GM12872 (cell line): ENCODE data around the gene CFAP91.

Source experiments
- CTCF ChIP-seq: IDR thresholded peaks from 3 replicates; pipeline ENCODE4 v1.5.1; 2011; ENCODE audit warnings: low read depth, mild to moderate bottlenecking, low read length, moderate library complexity; ENCODE audit not compliant: insufficient read depth

Gene CFAP91

GRCh38 chr3:119702530-119703527 is at the start of gene CFAP91:
TSS of gene CFAP91 (plus strand) at chr3:119703022. CDS start at chr3:119703099, 77 bp downstream.
- TF ChIP-seq CTCF, result no peak

- no peak for TF ChIP-seq CTCF
These were observed 48.9 kb upstream of the CFAP91 start for GRCh38 chr3:119653876-119654275.

GRCh38 chr3:119657887-119658702 is 44.7 kb upstream of the CFAP91 start:
- TF ChIP-seq CTCF, result no peak

GRCh38 chr3:119658994-119659393 is 43.8 kb upstream of the CFAP91 start:
- no peak for TF ChIP-seq CTCF

GRCh38 chr3:119659606-119660291 is 43.1 kb upstream of the CFAP91 start:
- TF ChIP-seq CTCF, result no peak

- TF ChIP-seq CTCF, result no peak
These were observed 42.1 kb upstream of the CFAP91 start, which contains the start of gene POPDC2 for GRCh38 chr3:119660474-119661440. TSS of gene POPDC2 (minus strand) at chr3:119660589. CDS start at chr3:119660423, 166 bp downstream.
